ENCODE results near the gene FCRL5. TPM values are rescaled to one million over a fixed set of nuclear protein-coding genes. Genes with fewer than 3 reads are reported as not detected.

Gene FCRL5
- total and polyA plus RNA-seq, 10 of the 15 experiments (the other 5 are each of a cell fraction or from before 2014, with no cell fraction given), result 1.1 to 136 (median 7.0) TPM

- Histone ChIP-seq H3K27me3 (replicated peaks in 1 of 2; ENCODE audit: control insufficient read depth in 2 of 2, insufficient read depth in 2 of 2, low read length in 1 of 2) (0 out of 4 replicates have a peak, but pooled peaks cover 0 to 3% of the 10 kb centered on the region in 2 experiments), H2AFZ (ENCODE audit: control insufficient read depth, low read depth, low read length) (no peak overlapping the region), H4K20me1 (ENCODE audit: control insufficient read depth, insufficient read depth) (no peaks in the 10 kb centered on the region), H3K4me2 (ENCODE audit: control insufficient read depth, insufficient read depth) (no peak overlapping the region), H3K4me3 (no peak overlapping the region), H3K27ac (ENCODE audit: control insufficient read depth, insufficient read depth) (no peak overlapping the region), H3K9ac (ENCODE audit: control insufficient read depth, insufficient read depth, low read length) (no peak overlapping the region), H3K4me1 (ENCODE audit: control insufficient read depth, insufficient read depth, low read length) (peaks cover 6% of the 10 kb centered on the region; the same call in 1 of the 2 replicates), H3K9me3 (replicated peaks; ENCODE audit: control insufficient read depth, insufficient read depth, low read length) (no peaks in the 10 kb centered on the region), H3K79me2 (ENCODE audit: control insufficient read depth, insufficient read depth, low read length) (no peaks in the 10 kb centered on the region), H3K36me3 (ENCODE audit: control insufficient read depth in 2 of 2, insufficient read depth in 2 of 2, low read length in 1 of 2) (no peaks in the 10 kb centered on the region; a peak in 1 of 4 replicates)
- TF ChIP-seq BRCA1 (IDR thresholded peaks at IDR 0.05; ENCODE audit: low read depth, low read length), result no peak
- no peak for TF ChIP-seq NFIC (IDR thresholded peaks at IDR 0.05; ENCODE audit: low read depth, low read length)
- TF ChIP-seq NFXL1 (IDR thresholded peaks at IDR 0.05; ENCODE audit: borderline replicate concordance), result no peak
- TF ChIP-seq ZNF384 (IDR thresholded peaks at IDR 0.05; ENCODE audit: borderline replicate concordance, low read depth, low read length), result peak; percentile 26; the same call in 1 of the 2 replicates
- TF ChIP-seq SREBF1 (IDR thresholded peaks at IDR 0.05; ENCODE audit: low read length), result no peak
- ChIA-PET CTCF (interaction anchor here (1.1 to 2.2 kb wide), 2 partner anchors 10 to 35 kb away, joined by 4 to 5 read pairs; no protein-coding TSS in a partner anchor), SMC1A (ENCODE audit: uncharacterized antibody, unreplicated experiment) (interaction anchor here (1.2 to 2.6 kb wide), 6 partner anchors 11 to 34 kb away, joined by 3 to 11 read pairs (median 6); no protein-coding TSS in a partner anchor), POLR2A (interaction anchor here (1.2 to 1.9 kb wide), 2 partner anchors 17 to 22 kb away, joined by 3 to 11 read pairs; no protein-coding TSS in a partner anchor), RAD21 (ENCODE audit: unreplicated experiment) (interaction anchor here (1.0 to 1.3 kb wide), 2 partner anchors 34 to 40 kb away, joined by 3 to 4 read pairs; no protein-coding TSS in a partner anchor)
- FAIRE-seq, result peak; percentile 38
- 0% methylated on average over 2 of the region's 2 CpGs for WGBS (ENCODE audit: insufficient coverage, insufficient replicate concordance, low lambda C conversion rate, missing lambda C conversion rate)
- in situ Hi-C loops (cut with MboI) (no loop called here), intact Hi-C loops (cut with micrococcal nuclease; ENCODE audit: unreplicated experiment) (no loop called here)
- no TSS peak for BruUV-seq (replicated peaks)
- no peak for DNase-seq (ENCODE audit: low read depth, low spot score)
- peak; percentile 18; the same call in 1 of the 3 replicates for ATAC-seq
Measured at GRCh38 chr1:157540160-157540748, 12.1 kb downstream of the FCRL5 start.

GRCh38 chr1:157539568-157539967, 12.7 kb downstream of the FCRL5 start:
- in situ Hi-C loops (cut with MboI), result no loop called here
- no TSS peak for BruUV-seq (replicated peaks)
- ChIA-PET CTCF (interaction anchor here (1.1 to 2.2 kb wide), 3 partner anchors 11 to 34 kb away, joined by 4 to 5 read pairs (median 5); no protein-coding TSS in a partner anchor), POLR2A (interaction anchor here (1.2 to 1.9 kb wide), 2 partner anchors 16 to 23 kb away, joined by 3 to 11 read pairs; no protein-coding TSS in a partner anchor), RAD21 (ENCODE audit: unreplicated experiment) (interaction anchor here (1.0 to 1.3 kb wide), 2 partner anchors 34 to 41 kb away, joined by 3 to 4 read pairs; no protein-coding TSS in a partner anchor), SMC1A (ENCODE audit: uncharacterized antibody, unreplicated experiment) (interaction anchor here (1.2 to 2.6 kb wide), 7 partner anchors 11 to 41 kb away, joined by 3 to 11 read pairs (median 4); no protein-coding TSS in a partner anchor)
- H3K4me1 ChIP-seq (ENCODE audit: control insufficient read depth, insufficient read depth, low read length), result peaks cover 6% of the 10 kb centered on the region; the same call in 1 of the 2 replicates
- intact Hi-C loops (cut with micrococcal nuclease; ENCODE audit: unreplicated experiment), result no loop called here
- FAIRE-seq (peak; percentile 56), ATAC-seq (no peak), DNase-seq (ENCODE audit: low read depth, low spot score) (no peak)
- no peak overlapping the region for H3K9ac ChIP-seq (ENCODE audit: control insufficient read depth, insufficient read depth, low read length)
- no peak overlapping the region for H3K4me3 ChIP-seq
- no peaks in the 10 kb centered on the region for H4K20me1 ChIP-seq (ENCODE audit: control insufficient read depth, insufficient read depth)
- no peaks in the 10 kb centered on the region for H3K79me2 ChIP-seq (ENCODE audit: control insufficient read depth, insufficient read depth, low read length)
- no peak overlapping the region for H3K4me2 ChIP-seq (ENCODE audit: control insufficient read depth, insufficient read depth)
- H3K36me3 ChIP-seq (ENCODE audit: control insufficient read depth in 2 of 2, insufficient read depth in 2 of 2, low read length in 1 of 2), result no peaks in the 10 kb centered on the region; a peak in 1 of 4 replicates
- H3K27ac ChIP-seq (ENCODE audit: control insufficient read depth, insufficient read depth), result no peak overlapping the region
- no peak overlapping the region for H2AFZ ChIP-seq (ENCODE audit: control insufficient read depth, low read depth, low read length)
- H3K27me3 ChIP-seq (replicated peaks in 1 of 2; ENCODE audit: control insufficient read depth in 2 of 2, insufficient read depth in 2 of 2, low read length in 1 of 2), result 0 out of 4 replicates have a peak, but pooled peaks cover 0 to 3% of the 10 kb centered on the region in 2 experiments
- H3K9me3 ChIP-seq (replicated peaks; ENCODE audit: control insufficient read depth, insufficient read depth, low read length), result no peaks in the 10 kb centered on the region
- TF ChIP-seq IKZF2 (IDR thresholded peaks at IDR 0.05), result no peak
- TF ChIP-seq TCF7 (IDR thresholded peaks at IDR 0.05; ENCODE audit: borderline replicate concordance), result no peak
- TF ChIP-seq ESRRA (IDR thresholded peaks at IDR 0.05; ENCODE audit: low read length), result no peak
- no peak for TF ChIP-seq CEBPZ (IDR thresholded peaks at IDR 0.05; ENCODE audit: low read depth, low read length)
- TF ChIP-seq RCOR1 (conservative IDR thresholded peaks at IDR 0.05; ENCODE audit: low read depth, low read length), result no peak
- no peak for TF ChIP-seq ZNF622 (IDR thresholded peaks at IDR 0.05)

Measured in GM12878 (cell line).